GM19395 (cell line): ENCODE results near the gene KATNAL1.

Experiments used
- ATAC-seq: cut with Tn5 transposase; IDR thresholded peaks from one replicate; pipeline ENCODE4 v1.9.1; 2021; ENCODE audit warnings: mild to moderate bottlenecking, moderate library complexity; ENCODE audit not compliant: unreplicated experiment

The KATNAL1 gene

GRCh38 chr13:30307194-30307970, at the start of gene KATNAL1:
TSS of gene KATNAL1 (minus strand) at chr13:30307551. CDS start at chr13:30283777, 23,774 bp downstream.
- peak; percentile 60 for ATAC-seq

GRCh38 chr13:30355839-30356238, 48.5 kb upstream of the KATNAL1 start:
- no peak for ATAC-seq

DNA sequence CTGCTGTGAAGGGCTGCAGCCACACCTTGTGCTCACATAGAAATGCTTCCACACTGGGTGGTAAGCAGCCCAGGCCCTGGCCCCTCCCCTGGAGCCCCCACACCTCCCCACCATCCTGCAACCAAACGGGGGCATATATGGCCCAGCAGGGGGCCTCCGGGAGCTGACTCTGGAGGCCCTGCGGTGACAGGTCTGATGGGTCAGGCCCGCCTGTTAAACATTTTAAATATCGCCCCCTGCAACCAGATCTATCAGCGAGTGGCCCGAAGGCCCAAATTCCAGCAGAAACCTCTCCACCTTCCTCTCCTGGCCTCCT, 48.0 kb upstream of the KATNAL1 start:
- no peak for ATAC-seq

GRCh38 chr13:30354493-30355383, 47.4 kb upstream of the KATNAL1 start:
- ATAC-seq = no peak

DNA sequence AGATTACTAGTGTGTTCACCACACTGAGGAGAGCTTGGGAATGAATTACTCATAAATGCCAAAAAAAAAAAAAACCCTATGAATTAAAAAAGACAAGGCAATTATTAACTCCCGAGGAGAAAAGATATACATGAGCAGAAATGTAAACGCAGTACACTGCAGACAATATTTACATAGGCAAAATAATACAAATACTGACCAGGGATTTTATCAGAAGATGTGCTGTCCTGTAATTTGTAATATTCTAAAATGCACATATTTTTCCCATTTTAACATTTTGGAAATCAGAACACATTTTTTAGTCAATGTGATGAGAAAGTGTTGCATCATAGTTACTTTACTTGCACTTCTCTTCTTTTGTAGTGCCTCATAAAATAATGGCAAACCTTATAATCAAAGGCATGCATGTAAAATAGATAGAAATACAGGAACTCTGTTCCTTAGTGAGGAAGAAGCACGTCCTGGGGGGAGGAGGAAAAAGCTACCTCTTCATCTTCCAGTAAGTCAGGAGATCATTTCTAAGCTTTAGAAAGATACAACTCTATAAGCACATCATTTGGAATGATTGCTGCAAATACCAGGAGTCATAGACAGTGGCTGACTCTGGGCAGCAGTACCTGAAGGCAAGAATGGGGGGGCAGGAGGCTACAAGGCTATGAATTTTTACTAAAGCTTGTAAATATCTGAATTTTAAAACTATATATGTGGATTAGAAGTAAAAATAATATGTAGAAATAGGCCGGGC, 46.3 kb upstream of the KATNAL1 start:
- no peak for ATAC-seq

DNA sequence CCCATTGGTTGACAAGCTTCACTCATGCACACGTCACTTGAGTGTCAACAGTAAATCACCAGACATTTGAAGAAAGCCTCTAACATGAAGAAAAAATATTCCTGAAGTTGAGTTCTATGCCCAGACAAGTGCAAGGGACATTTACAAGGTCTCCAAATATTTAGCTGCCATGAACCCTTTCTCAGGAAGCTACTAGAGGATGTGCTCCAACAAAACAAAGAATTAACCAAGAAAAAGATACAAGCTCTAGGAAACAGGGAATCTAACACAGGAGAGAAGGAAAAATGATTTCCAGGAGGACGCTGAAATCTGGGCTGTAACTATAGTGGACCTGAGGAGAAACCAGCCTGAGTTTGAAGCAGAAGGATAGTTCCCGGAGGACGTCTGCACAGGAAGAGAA, 45.7 kb upstream of the KATNAL1 start:
- ATAC-seq = no peak

GRCh38 chr13:30352121-30352520, 44.8 kb upstream of the KATNAL1 start:
- ATAC-seq = no peak

GRCh38 chr13:30346789-30347167, 39.4 kb upstream of the KATNAL1 start:
- peak; percentile 39 for ATAC-seq

GRCh38 chr13:30346153-30346788, 38.9 kb upstream of the KATNAL1 start:
- peak; percentile 84 for ATAC-seq

GRCh38 chr13:30345426-30346100, 38.2 kb upstream of the KATNAL1 start:
- ATAC-seq = no peak

DNA sequence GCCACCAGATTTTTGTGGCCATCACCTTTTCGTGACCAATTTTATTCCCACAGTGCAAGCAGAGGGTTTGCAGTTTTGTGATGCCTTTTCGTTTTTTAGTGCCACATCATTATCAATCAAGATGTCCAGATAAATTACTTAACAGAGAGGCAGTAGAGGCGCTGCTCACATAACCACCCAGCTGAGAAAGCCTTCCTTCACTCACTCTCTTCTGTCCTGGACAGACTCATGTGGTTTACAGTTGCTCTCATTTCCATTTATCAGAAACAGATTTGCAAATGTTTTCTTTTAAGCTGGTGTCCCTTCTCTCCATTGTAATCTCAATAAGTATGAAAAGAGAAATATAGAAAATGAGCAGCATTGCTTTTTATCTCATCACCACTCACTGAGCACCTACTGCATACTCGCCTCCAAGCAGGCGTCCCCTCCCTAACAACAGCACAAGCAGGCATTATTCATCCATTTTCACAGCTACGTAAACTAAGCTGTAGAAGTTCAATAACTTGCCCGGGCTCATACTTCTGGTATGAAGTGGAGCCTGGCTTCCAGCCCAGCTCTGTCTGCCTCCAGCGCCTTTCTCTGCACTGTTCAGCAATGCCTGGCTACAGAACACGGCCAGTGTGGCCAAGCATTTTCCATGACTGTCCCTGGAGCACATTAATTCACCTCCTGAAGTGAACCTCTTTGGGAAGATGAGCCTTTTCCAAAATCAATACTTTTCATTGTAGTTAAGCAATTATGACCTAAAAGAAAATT, 34.6 kb upstream of the KATNAL1 start:
- ATAC-seq = no peak

DNA sequence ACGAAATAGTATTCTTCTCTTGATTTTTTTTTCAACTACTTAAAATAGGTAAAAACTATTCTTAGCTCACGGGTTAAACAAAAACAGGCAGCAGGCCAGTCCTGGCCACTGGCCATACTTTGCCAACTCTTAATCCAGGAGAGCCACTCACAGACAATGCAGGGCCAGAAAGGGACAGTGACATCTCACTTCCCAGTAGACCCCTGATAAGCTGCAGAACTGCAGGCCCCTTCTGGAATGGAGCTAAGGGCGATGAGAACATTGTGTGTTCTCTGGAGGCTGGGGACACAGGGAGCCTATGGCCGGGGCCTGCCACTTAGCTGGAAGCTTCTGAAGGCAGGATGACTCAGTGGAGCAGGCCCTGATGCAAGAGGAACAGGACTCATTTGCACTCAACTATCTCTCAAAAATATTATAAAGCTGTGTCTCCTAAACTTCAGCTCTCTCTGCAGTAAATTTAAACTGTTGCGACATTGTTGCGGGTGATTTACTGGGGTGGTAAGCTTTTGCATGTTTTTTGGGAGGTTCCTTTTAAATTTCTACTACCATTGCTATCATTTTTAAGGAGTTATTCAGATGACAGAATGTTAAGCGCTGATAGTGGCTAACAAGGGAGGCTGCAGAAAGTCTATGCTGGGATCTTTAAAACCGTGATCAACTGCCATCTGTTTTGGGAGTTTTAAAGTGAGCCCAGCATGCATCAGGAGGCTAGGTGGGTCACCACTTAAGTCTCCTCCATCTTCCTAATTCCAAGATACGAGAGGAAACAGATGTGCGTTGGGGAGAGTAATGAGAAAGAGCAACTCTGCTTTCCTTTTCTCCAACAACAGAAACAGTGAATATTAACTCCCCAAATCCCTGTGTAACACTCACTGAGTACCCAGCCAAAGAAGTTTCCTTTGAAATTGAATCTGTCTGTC, 33.2 kb upstream of the KATNAL1 start:
- ATAC-seq = no peak

- no peak for ATAC-seq
Measured at GRCh38 chr13:30339738-30340330, 32.5 kb upstream of the KATNAL1 start.

- no peak for ATAC-seq
Measured at GRCh38 chr13:30338952-30339351, 31.6 kb upstream of the KATNAL1 start.

- ATAC-seq = no peak
Measured at GRCh38 chr13:30338331-30338851, 31.0 kb upstream of the KATNAL1 start.

GRCh38 chr13:30337061-30337610, 29.8 kb upstream of the KATNAL1 start:
- no peak for ATAC-seq

GRCh38 chr13:30334663-30335386, 27.5 kb upstream of the KATNAL1 start:
- ATAC-seq = no peak
